Measurements from ENCODE around the gene HNRNPA3.

HNRNPA3 gene

DNA sequence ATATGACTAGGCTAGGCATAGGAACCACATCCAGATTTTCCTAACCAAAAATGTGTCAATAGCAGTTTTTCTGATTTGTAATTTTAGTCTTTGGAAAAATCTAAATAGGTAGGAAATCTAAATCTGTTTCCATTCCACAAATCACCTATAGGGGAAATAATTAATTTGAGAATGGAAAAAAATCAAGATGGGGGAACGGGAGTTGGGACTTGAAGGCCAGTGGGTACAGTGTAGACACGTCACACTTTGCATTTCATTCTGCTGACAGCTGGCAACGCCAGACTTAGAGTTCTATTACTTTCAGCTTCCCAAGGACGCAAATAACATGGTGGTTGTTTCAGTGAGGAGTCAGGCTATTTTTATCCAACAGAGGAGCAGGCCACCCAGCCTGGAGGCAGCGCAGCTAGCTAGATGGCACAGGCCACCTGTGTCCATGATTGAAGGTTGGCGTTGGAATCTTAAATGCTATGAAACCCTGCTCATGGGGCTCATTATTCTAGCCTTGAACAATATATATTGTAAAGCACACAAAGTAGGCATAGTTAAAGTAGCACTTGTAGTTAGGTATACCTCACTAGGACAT lies 23.4 kb downstream of the HNRNPA3 start:
- no peak for DNase-seq (ENCODE audit: low read depth)
- H3K4me3 ChIP-seq (ENCODE audit: control insufficient read depth, low read depth, low read length): no peak overlapping the region
- TF ChIP-seq, protein P1, sequence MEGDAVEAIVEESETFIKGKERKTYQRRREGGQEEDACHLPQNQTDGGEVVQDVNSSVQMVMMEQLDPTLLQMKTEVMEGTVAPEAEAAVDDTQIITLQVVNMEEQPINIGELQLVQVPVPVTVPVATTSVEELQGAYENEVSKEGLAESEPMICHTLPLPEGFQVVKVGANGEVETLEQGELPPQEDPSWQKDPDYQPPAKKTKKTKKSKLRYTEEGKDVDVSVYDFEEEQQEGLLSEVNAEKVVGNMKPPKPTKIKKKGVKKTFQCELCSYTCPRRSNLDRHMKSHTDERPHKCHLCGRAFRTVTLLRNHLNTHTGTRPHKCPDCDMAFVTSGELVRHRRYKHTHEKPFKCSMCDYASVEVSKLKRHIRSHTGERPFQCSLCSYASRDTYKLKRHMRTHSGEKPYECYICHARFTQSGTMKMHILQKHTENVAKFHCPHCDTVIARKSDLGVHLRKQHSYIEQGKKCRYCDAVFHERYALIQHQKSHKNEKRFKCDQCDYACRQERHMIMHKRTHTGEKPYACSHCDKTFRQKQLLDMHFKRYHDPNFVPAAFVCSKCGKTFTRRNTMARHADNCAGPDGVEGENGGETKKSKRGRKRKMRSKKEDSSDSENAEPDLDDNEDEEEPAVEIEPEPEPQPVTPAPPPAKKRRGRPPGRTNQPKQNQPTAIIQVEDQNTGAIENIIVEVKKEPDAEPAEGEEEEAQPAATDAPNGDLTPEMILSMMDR (conservative IDR thresholded peaks at IDR 0.05; ENCODE audit: control insufficient read depth, insufficient read depth, low read depth, low read length): no peak

DNA sequence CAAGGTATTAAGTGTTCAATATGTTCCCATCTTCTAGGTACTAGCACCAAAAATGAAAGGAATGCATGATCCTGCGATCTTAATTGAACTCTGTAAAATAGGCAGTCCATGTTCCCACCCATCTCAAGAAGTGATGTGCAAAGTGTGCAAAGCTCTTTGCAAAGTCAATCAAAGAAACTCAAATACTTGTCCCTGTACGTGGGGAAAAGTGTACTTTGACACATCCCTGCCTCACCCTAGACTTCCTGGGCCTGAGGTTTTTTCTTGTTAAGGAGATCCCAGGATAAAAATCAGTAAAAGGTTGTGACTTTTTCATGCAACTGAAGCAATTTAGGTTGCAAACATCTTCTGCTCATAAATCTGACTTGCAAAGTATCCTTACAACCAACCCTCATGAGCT lies 25.3 kb downstream of the HNRNPA3 start:
- DNase-seq (ENCODE audit: low read depth): no peak
- TF ChIP-seq, protein P1 (conservative IDR thresholded peaks at IDR 0.05; ENCODE audit: control insufficient read depth, insufficient read depth, low read depth, low read length): no peak
- no peak overlapping the region for H3K4me3 ChIP-seq (ENCODE audit: control insufficient read depth, low read depth, low read length)

DNA sequence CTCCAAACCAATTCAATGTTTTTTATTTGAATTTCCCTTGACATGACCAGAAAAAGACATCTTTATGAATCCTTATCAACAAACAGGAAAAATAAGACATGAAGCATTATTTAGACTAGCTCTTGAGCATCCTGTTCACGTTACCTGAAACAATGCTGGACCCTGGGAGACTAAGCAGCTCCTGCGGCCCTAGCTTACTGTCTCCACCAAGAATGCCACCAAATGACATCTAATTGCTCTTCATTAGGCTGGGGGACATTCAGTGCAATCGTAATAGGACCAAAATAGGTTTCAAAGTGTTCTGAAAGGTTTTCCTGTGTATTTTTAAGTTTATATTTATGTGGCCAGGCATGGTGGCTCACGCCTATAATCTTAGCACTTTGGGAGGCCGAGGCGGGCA lies 26.5 kb downstream of the HNRNPA3 start:
- DNase-seq (ENCODE audit: low read depth): no peak

DNA sequence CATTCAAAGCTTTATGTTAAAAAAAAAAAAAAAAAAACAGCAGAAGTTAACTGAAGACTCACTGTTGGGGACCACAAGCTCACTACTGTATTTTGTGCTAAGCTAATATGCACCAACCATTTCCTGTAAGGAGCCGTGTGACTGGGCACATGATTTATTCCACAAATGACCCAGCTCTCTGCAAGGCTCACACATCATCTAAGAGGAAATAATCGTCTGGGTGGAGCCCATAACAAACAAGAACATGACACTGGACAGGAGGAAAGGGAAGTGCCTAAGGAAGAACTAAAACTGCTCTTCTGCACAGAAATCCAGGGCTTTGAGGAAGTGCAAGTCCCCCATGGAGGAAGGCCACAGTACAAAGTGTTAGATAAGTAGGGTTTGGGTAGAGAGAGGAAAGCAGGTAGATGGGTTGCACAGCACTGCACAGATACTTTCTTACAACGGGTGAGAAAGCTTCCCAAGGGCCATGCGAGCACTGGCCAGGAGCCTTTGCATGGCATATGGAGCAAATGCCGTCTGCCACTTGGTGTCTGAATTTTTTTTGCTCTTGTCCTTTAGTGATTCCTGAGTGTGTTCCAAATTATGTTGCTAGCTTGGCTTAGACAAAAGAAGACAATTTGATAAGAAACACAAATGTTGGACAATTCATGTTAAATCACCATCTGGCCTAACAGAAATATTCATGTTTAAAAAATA lies 27.5 kb downstream of the HNRNPA3 start:
- peak; percentile 80 for DNase-seq (ENCODE audit: low read depth)
- TF ChIP-seq, protein P1 (conservative IDR thresholded peaks at IDR 0.05; ENCODE audit: control insufficient read depth, insufficient read depth, low read depth, low read length): no peak
- no peak overlapping the region for H3K4me3 ChIP-seq (ENCODE audit: control insufficient read depth, low read depth, low read length)

More for the DNA sequence above, 26.5 kb downstream of the HNRNPA3 start:
- no peak overlapping the region for H3K4me3 ChIP-seq (ENCODE audit: control insufficient read depth, low read depth, low read length)
- TF ChIP-seq, protein P1 (conservative IDR thresholded peaks at IDR 0.05; ENCODE audit: control insufficient read depth, insufficient read depth, low read depth, low read length): no peak

GRCh38 chr2:177241711-177242120 lies 29.1 kb downstream of the HNRNPA3 start:
- TF ChIP-seq, protein P1 (conservative IDR thresholded peaks at IDR 0.05; ENCODE audit: control insufficient read depth, insufficient read depth, low read depth, low read length): no peak
- no peak overlapping the region for H3K4me3 ChIP-seq (ENCODE audit: control insufficient read depth, low read depth, low read length)
- DNase-seq (ENCODE audit: low read depth): no peak

- peak; percentile 91 for DNase-seq (ENCODE audit: low read depth)
- H3K4me3 ChIP-seq (ENCODE audit: control insufficient read depth, low read depth, low read length): peak overlapping the region; percentile 15
- TF ChIP-seq, protein P1 (conservative IDR thresholded peaks at IDR 0.05; ENCODE audit: control insufficient read depth, insufficient read depth, low read depth, low read length): no peak
These were observed 29.8 kb downstream of the HNRNPA3 start for GRCh38 chr2:177242121-177242987.
